H1 (cell line): Measurements from ENCODE around the gene URB2. TPM values are rescaled to one million over a fixed set of nuclear protein-coding genes. Genes with fewer than 3 reads are reported as not detected.

Experiments used
- HDAC6 ChIP-seq: IDR thresholded peaks from one replicate; pipeline ENCODE4 v1.7.1; 2012; ENCODE audit warnings: low read depth, mild to moderate bottlenecking, inconsistent platforms, low read length, moderate library complexity
- NANOG ChIP-seq: IDR thresholded peaks from 2 replicates; pipeline ENCODE4 v1.6.1; 2011; ENCODE audit warnings: low read length, low read depth, mild to moderate bottlenecking, inconsistent platforms; ENCODE audit not compliant: insufficient read depth, poor library complexity, severe bottlenecking
- polyA plus RNA-seq, 7 experiments: library from polyadenylated mRNA; depleted of rRNA in 3 of 7; stranded (reverse) in 5 of 7; unstranded in 2 of 7; fragments of >200 nt in 5 of 7; fragments of 200-250 nt in 2 of 7; gene quantifications; 1 replicate in 5 of 7; 2 replicates in 1 of 7; 4 replicates in 1 of 7; pipeline versions ENCODE4 v1.2.1 to v1.2.3, GENCODE V29; 2011 to 2013; ENCODE audit warnings: missing spikeins in 2 of 7, mixed read lengths in 2 of 7
- total RNA-seq: library from RNA; stranded (reverse); fragmentation: NEBNext Ultra II Directional; extraction: Animal tissue kit (Norgen Biotek cat#: 25700); gene quantifications from 2 replicates; pipeline ENCODE4 v1.2.1, GENCODE V29; 2021

The URB2 gene
- total and polyA plus RNA-seq, 2 of the 8 experiments (the other 6 are each of a cell fraction or from before 2014, with no cell fraction given), result 13.7 to 33.0 TPM

- TF ChIP-seq HDAC6 (no peak), NANOG (no peak)
These were observed 40.0 kb downstream of the URB2 start (continued) for GRCh38 chr1:229665912-229666558.
